Ecto neural progenitor cell (in vitro differentiated cells): Measurements from ENCODE around the gene MACROH2A1.
"Not testable (repeated sequence)": the region's sequence is repeated elsewhere in the genome, so short reads cannot be mapped to it uniquely, and the experiment has no call there.

ENCODE experiments used
- DNase-seq: peaks from one replicate; pipeline ENCODE4 v3.0.0-alpha.2; 2018; ENCODE audit warnings: low spot score

MACROH2A1 gene

DNA sequence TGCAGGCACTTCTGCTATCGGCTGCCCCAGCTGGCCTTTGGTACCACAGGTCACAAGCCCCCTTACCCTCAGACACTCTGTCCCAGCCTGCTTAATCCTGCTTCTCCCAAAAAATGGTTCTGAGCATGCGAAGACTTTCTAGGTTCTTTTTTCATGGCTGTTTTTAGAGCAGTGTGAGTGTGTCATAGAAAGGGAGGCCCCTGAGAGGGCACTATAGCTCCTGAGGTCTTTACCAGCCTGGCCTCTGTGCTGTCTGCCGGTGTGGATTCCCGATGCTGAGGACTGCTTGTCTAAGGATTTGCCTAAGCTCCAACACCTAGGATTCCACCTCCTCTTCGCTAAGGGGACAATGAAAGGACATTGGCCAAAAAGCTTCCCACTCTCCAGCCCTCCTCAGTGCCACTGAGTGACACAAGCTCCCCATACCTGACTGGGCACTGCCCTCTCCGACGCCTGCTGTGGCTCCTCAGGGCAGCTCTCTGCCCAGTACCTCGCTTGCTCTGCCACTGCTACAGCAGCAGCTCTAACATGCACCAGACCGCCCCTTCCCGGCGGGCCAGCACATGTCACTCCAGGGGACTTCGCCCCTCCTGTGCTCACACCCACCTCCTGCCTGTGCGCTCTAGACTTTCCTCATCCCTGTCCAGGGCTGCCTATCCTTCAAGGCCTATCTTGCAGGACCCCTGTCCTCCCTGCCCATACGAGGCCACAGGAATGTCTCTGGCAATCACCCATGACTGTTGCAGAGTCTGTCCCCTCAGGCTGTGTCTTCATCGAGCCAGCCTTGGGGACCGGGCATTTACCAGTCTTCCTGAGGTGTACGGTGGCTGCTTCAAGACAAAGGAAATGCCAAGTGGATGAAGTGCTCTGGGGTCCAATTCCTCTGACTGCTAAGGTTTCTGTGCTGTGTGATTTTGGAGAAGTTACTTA lies 21.0 kb downstream of the MACROH2A1 start:
- DNase-seq, result no peak

DNA sequence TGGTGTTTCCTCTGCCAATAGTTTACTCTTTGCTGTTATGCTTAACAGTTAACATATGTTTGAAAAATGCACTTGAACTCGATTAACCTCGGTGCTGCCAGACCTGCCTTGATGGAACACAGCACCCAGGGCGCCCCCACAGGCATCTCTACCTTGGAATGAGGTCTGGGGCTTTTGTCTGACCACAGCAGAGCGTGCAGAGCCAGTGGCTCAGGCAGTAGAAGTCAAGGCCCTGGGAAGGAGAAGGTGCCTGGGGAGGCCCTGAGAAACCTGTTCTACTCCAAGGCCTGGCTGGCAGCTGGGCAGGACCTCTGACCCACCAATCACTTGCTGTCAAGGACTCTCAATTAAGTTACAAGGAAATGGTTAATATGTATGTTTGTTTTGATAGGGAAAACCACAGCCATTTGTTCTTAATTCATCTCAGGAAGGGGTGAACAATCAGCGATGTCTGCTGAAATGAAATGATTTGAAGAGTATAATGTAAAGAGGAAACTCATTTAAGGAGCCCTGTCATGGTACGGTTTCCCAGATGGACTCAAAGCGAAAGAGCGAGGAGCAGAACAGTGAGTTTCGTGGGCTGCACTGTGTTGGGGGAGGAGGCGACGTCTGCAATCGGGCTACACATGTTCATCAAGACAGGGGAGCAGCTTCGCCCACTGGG lies 21.9 kb downstream of the MACROH2A1 start:
- no peak for DNase-seq

DNA sequence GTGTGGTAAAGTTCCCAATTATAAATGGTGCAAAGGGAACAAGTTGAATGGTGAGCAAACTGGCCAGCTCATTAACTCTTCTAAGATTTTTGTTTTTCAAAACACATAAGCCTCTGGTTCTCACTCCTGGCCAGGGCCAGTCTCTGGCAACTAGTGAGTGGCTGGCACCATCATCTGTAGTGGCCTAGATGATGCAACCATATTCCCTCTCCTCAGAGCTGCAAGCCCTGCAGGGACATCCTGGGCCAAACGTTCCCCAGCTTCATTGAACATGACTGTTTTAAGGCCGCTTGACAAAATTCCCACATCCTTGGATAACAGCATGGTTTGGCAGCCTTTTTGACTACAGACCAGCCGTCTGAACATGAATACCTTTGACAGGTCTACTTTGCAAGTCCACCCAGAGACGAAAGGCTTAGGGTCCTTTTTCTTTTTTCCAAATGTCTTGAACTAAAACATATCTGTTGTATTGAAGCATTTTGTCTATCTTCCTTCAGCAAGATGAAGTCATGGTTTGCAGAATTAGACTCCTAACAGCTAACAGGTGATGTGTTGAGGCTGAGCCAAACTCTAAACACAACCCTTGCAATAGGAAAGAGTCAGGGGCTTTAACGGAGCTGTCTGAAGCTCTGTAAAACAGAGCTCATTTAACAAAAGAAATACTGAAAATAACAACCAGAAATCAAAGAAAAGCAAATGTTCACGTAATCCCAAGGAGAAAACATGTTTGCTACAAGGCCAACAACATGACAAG lies 23.8 kb downstream of the MACROH2A1 start:
- DNase-seq, result no peak

DNA sequence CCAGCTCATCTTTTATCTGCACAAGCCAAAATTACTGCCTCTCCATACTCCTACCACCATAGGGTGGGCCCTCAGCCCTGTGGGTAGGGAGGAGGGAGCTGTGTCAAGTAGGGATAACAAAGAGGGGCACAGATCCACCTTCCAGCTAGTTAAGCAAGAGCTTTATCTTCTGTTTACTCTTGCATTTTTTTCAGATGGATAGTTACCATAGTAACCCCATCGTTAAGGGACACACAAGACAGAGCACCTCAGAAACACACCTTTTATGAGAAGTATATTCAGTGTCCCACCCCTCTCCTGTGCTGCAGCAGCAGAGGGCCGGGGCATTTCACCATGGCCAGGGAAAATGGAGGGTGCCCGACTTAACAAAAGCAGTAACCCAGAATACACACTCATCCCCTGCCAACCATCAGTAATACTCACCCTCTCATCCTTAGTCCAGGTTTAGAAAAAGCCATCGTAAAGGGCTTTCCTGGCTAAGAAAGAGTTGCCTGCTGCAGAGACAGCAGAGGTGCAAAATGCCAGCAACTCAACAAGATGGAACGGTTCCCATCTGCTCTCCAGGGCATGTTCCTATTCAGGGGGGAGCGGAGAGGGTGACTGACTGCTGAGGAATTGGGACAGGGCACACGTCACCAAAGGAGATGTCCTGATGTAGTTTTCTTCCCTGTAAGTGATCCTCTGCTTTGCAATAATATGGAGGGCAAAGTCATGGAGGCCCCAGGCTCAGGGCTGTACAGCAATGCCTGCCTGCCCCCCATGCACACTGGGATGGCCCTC lies 25.1 kb downstream of the MACROH2A1 start:
- DNase-seq, result no peak

DNA sequence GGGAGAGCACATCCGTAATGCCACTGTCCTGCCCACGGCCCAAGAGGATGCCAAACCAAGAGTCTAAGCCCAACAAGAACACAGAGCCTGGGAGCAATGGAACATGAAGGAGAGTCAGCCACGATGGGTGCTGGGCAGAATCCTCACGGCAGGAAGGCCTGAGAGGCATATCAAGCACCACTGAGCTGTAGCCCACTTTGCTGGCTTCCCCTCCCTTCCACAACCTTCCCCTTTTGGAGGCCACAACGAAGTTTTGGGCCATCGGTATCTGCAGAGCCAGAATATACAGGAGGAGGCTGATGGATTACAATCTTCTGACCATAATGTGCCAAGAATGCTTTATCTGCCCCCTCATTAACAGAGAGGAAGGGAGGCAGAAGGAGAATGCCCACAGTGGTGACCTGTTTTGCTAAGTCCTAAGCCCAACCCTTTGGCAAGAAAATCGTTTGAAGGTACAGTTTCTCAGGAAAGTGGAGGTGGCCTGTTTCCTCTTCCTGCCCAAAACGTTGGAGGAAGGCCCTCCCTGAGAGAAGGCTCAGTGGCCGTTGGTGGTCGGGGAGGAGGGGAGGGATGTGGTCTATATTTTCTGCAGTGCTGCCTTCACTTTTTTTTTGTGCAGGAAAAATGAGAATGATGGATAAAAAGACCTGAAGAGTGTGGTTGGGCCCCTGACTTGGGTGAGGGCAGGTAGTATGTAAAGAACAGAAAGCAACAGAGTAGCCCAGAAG lies 26.2 kb downstream of the MACROH2A1 start:
- DNase-seq, result no peak

DNA sequence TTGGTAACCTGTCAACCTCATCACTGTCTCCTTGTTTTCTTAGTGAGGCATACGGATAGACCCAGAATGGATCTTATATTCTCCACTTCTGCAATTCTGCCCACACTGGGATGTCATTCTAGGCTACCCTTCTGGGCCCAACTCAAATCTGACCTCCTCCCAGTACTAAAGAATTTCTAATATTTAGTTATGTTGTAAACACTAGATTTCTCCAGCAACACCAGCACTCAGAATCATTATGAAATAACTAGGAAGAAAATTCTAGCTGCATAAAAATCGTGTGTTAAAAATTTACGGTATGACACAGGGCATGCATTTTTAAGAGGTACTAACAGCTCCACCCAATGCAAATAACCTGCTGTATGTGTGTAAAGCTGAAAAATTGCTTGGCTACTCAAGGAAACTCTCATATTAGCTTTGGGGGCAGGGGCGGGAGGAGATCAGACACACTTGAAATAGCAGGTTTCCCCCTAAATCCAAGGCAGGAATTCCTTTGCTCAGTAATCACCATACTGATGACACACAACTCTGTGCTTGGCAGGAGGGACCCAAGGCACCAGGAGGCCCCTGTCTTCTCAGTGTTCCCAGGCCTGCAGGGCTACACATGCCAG lies 27.3 kb downstream of the MACROH2A1 start:
- no peak for DNase-seq

DNA sequence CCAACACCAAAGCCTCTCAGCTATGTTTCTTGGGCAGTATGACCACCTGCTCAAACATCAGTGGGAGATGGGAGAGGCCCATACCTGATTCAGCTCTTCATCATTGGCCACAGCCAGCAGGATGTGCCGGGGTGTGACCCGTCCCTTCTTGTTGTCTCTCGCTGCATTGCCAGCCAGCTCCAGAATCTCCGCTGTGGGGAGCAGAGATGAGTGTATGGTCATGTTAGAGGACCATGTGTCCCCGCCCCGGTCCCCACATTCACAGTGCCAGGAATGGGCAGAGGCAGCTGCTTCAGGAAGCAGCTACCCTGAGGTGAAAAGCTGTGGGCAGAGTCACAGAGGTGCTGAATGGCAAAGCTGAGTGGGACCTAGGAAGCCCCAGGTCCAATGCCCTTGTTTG lies 29.1 kb downstream of the MACROH2A1 start:
- no peak for DNase-seq

DNA sequence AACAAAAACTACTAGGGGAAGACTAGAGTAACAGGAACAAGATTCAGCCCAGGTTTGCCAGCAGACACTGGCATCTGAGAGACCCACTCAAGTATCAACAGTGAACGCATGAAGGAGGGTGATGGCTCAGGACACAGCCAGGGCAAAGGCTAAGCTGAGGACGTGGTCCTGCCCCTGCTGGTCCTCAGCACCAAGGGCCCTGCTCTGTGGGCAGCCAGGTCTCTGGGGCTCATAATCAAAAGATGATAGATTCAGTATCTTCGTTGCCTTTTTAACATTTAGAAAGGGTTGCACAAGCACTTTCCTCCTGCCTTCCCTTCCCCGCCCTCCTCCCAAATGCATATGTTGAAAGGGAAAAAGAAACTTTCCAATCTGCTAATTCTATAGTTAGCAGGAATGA lies 31.5 kb downstream of the MACROH2A1 start:
- DNase-seq, result no peak

DNA sequence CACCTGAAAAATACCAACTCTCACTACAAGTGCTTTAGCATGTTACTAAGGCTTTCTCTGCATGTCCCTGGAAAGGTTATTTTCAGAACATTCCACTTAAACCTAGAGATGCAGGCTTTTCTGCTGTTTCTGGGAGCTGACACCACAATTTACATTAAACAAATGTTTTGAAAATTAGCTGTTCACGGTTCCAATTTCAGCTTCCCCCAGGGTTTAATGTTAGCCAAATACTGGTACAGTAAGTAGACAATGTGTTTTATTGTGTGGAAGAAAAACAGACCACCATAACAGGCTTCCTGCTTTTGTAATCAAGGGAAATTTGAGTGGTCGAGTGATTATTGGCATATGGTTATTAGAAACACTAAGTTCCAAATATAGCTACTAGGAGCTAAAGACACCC lies 32.0 kb downstream of the MACROH2A1 start:
- DNase-seq, result no peak

DNA sequence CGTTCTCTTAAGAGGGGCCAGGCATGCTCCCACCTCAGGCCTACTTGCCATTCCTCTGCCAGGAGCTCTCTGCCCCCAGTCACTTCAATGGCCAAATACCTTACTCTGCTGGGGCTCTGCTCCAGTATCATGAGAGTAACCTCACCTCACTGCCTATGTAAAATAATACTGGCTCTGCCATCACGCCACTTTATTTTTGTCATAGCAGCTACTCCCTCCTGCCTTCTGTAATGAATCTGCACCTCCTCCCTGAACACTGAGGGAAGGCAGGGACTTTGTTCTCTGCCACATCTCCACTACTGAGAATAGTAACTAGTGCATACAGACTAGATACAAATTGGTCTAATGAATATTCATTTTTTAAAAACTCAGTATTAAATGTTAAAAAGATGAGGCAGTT lies 33.8 kb downstream of the MACROH2A1 start:
- DNase-seq, result no peak

DNA sequence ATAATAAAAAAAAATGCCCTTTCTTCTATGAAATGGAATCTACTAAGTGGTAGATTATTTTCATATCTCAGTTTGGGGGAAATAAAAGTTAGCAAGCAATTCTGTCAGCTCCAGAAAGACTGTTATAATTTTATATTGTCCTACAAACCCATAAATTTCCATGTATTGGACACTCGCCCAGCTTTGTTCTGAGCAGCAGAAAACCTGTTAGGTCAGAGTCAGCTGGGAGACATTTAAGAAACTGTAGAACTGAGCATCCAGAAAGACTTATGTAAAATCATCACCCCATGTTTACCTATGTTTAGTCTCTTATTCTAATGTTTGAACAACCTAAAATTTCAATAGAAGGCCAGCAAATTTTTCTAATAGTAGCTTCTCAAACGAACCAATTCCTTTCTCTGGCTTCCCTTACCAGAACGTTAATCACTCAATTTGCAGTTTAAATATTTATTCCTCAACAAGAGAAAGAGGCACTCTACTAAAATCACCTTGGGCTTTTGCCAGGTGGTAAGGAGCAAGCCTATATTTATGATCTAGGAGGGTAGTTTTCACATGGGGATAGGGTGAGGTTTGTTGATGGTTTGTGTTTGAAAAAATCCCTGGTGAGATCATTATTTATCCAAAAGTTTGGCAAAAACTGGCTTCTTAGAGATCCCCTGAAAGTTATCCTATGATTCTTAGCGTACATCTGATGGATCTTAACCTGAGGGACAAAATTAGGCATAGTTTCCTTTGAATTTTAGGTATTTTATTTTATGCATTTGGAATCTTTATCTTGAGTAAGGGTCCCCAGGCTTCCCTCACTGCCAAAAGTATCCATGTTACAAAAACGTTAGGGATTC lies 34.4 kb downstream of the MACROH2A1 start:
- no peak for DNase-seq

DNA sequence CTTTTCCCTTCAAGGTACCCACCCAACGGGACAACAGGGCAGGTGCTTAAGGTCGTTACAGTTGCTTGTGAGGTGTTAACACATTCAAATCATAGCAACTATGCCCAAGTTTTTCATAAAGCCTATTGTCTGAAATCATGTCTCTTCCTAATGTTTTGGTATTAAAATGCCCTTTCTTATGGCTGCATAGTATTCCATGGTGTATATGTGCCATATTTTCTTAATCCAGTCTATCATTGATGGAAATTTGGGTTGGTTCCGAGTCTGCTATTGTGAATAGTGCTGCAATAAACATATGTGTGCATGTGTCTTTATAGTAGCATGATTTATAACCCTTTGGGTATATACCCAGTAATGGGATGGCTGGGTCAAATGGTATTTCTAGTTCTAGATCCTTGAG lies 35.7 kb downstream of the MACROH2A1 start:
- not testable (repeated sequence) for DNase-seq

DNA sequence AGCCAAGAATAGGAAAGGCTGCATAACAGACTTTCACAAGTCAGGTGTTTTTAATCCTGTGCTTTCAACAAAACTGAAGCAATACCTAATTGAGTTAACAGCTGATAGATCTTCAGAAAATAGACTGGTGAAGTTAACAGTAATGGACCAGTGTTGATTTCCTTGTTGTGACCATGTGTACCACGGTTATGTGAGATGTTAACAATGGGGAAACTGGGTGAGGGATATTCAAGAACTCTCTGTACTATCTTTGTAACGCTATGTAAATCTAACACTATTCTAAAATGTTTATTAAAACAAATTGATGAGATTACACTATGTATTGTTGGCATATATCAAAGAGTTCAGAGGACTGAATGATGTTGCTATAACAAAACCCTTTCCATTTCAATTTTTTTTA lies 36.9 kb downstream of the MACROH2A1 start:
- DNase-seq, result no peak

DNA sequence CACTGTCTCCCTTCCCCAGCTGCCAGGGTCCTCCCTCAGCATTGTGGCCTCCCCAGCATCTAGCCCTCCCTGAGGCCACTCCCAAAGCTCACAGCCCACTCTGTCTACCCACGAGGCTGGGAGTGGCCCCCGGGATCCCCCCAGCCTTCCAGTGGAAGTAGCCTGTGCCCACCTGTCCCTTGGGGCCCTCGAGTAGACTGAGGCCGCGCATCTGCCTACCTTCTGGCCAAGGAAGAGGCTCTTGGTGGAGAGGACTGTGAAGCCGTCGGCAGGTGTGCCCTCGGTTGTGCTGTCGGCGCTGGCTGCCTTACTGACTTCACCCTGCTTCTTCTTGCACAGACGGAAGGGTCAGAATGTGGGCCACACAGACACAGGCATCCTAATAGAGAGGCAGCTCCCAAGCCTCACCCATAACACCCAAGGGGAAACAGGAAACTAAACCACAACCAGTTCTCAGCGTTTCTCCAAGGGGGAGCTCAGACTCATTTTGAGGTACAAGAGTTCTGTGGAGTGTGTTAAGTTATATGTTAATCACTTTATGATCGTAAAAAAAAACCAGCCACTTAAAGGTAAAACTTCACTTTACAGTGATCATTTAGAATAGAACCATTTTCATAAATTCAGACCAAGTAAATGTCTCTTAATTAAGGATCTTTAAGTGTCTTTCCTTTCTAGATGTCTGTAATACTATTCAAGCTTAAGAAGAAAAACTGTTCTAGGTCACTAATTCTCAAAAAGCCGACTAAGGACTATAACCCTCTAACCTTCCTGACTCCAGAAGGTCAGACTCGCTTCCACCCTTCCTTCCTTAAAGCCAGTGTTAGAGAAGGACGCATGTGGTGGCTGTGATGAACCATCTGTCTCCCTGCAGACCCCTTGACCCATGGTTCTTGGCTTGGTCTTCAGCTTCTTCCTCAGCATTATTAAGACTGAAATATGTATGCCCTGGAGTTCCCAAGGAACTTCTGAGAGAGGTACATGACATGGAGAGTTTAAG lies 38.5 kb downstream of the MACROH2A1 start:
- no peak for DNase-seq

DNA sequence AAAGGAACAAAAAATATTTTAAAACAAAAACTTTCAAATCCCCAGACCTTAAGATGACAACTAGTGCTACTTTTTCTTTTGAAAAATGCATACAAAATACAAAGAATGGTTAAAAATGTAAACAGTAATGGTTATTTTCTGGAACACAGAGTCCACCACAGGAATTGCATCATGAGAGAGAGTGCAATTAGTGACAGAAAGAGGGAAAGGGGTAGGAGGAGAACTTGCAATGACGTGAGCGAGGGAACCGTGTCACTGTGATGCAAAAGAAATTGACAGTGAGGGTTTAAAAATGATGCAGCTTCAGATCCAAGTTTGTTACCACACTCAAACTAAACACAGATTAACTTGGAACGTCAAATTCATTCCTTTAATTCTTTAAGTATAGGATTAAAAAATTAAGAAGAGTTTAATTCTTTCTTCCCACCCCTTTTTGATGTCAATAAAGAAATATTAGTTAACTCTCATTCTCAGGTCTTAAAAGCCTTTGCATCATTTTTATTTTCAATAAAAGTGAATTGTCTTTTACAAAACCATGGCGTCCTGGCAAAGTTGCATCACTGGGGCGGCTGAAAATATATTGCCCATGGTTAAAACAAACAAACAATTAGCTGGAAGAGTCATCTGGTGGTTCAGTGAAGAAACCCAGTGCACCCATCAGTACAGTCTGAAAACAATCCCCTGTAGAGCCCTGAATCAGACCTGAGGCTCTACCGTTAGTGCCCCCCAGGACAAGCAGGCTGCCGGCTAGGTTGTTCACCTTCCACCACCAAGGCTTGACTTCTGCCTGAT lies 39.5 kb downstream of the MACROH2A1 start:
- no peak for DNase-seq

DNA sequence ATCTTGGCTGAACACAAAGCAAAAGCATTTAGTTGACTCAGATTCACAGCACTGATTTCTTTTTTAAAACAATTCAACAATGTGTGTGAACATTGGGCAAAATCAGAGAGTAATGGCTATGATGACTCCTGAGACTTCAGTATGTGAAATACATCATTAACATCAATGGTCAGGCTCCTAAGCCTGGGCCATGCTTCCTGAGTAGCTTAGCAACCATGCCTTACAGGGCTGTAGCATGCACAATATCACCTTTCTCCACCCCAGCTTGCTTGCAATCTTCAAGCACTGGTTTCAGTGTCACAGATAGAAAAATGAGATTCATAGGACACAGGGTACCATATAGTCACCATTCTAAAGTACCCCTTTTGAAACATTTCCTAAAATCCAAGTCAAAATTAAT lies 41.3 kb downstream of the MACROH2A1 start:
- no peak for DNase-seq

DNA sequence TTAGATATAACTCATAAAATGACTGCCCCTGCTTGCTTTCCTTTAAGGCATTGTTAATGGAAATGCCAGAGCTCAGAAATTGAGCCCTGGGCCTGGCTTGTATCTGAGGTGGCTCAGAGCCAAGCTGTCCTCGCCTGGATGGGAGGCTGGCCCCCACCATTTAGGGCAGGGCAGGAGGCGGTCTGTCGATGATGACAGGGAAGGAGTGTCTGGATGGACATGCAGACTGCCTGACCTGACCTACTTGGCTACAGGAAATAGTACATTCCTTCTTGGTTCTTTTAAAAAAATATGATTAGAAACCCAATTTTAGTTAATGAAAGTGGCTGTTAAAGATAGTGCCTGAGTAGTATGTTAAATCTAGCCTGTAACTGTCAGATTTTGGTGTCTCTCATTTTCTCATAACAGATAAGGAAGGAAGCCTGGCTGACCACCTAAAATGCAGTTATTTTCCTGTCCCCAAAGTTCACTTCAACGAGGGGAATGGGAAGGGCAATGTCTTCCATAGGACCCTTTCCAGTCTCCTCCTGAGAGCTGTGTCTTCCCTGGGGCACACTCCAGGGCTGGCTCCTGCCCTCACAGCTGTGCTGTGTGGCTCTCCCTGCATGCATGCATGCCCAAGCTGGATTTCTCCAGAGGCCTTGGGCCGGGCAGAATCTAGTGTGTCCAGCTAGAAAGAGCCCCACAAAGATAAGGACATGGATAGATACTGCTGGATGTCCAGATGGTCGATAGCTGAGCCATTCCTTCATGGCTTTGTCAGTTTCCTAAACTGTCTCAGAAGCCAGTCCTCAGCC lies 42.3 kb downstream of the MACROH2A1 start:
- no peak for DNase-seq
